Natural killer cell (primary cell): ENCODE data around the gene LSAMP. TPM values are rescaled to one million over a fixed set of nuclear protein-coding genes. Genes with fewer than 3 reads are reported as not detected.

Source experiments
- ATAC-seq, 3 donors: fragments of 150-1000 bp in 2 of 3; fragments of 200-7000 bp in 1 of 3; cut with Tn5 transposase; 1 replicate in 1 of 3; 2 replicates in 2 of 3; pipeline ENCODE4 v1.10.0; 2021; ENCODE audit warnings: mild to moderate bottlenecking in 2 of 3, moderate library complexity in 2 of 3
- DNase-seq, 2 donors: peaks; one replicate each; pipeline versions ENCODE4 v3.0.0 to v3.0.0-alpha.2; 2013 to 2021; ENCODE audit warnings: mixed read lengths in 1 of 2
- H3K27ac ChIP-seq: one replicate; pipeline ENCODE4 v1.5.1; 2013; ENCODE audit warnings: mild to moderate bottlenecking, low read length
- H3K27me3 ChIP-seq: one replicate; pipeline ENCODE4 v1.6.1; 2013; ENCODE audit warnings: low read length; ENCODE audit not compliant: control insufficient read depth, insufficient read depth
- H3K36me3 ChIP-seq: one replicate; pipeline ENCODE4 v1.6.1; 2013; ENCODE audit warnings: low read length; ENCODE audit not compliant: control insufficient read depth, insufficient read depth
- H3K4me1 ChIP-seq: one replicate; pipeline ENCODE4 v1.6.1; 2013; ENCODE audit warnings: low read length; ENCODE audit not compliant: control insufficient read depth, insufficient read depth
- H3K4me3 ChIP-seq: one replicate; pipeline ENCODE4 v1.5.1; 2013; ENCODE audit warnings: low read length
- H3K9me3 ChIP-seq: one replicate; pipeline ENCODE4 v1.6.1; 2013; ENCODE audit warnings: low read length; ENCODE audit not compliant: control insufficient read depth, insufficient read depth
- H3K27ac Mint-ChIP-seq, 2 donors: one replicate each; pipeline ENCODE4 v1.8.0; 2022; ENCODE audit warnings: mild to moderate bottlenecking in 2 of 2, mixed read lengths in 2 of 2, moderate library complexity in 1 of 2
- H3K27me3 Mint-ChIP-seq, 2 donors: one replicate each; pipeline ENCODE4 v1.8.0; 2022; ENCODE audit warnings: low read depth in 2 of 2, mixed read lengths in 2 of 2
- H3K36me3 Mint-ChIP-seq: one replicate; pipeline ENCODE4 v1.8.0; 2022; ENCODE audit warnings: mixed read lengths
- H3K4me1 Mint-ChIP-seq, 2 donors: one replicate each; pipeline ENCODE4 v1.8.0; 2022; ENCODE audit warnings: mixed read lengths in 2 of 2
- H3K4me3 Mint-ChIP-seq: one replicate; pipeline ENCODE4 v1.8.0; 2022; ENCODE audit warnings: mild to moderate bottlenecking, moderate library complexity, mixed read lengths
- H3K9me3 Mint-ChIP-seq, 2 donors: one replicate each; pipeline ENCODE4 v1.8.0; 2022; ENCODE audit warnings: mixed read lengths in 2 of 2
- WGBS: methylation state at CpG from one replicate; pipeline ENCODE4 v1.1.7; 2013; ENCODE audit warnings: missing lambda C conversion rate; ENCODE audit not compliant: insufficient coverage; 5-methylcytosine and 5-hydroxymethylcytosine counted together
- intact Hi-C: fragments of 100-400 bp; cut with micrococcal nuclease; formaldehyde crosslinking; loops from one replicate; pipeline ENCODE4 v1.14.2; 2022
- total RNA-seq, 4 donors: library from RNA; stranded (reverse); fragments of 120-200 nt in 1 of 4; gene quantifications; one replicate each; pipeline versions ENCODE4 v1.2.3 to v1.2.4, GENCODE V29; 2013 to 2022
- TF ChIP-seq, protein P1 (sequence below): fragments of 200-600 bp; IDR thresholded peaks from one replicate; pipeline ENCODE4 v1.8.0; 2022; ENCODE audit warnings: antibody characterized with exemption

LSAMP gene
- total RNA-seq, 3 donors from 2014 or later (not counting 1 experiment from before 2014, with no cell fraction given): not detected

DNA sequence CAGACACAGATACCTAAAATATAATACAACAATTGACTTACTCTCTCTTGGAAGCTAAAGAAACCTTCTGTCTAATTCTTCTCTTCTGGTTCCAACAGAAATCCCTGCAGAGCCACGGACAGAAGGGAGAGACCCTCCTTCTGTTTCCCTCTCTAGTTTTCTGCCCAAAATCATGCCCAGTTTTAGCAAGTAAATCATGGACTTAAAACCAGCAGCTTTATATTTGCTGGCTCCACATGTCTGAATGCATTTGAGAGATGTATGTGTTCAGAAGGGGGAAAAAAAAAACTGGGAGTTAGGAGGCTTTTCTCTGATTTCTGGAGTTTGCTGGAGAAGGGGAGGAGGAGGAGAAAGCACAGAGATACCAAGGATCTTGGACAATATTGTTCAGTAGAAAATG is 147.1 kb downstream of the LSAMP start:
- Histone ChIP-seq H3K27ac (no peak overlapping the region), H3K36me3 (no peaks in the 10 kb centered on the region), H3K9me3 (no peaks in the 10 kb centered on the region), H3K4me3 (no peak overlapping the region), H3K4me1 (no peaks in the 10 kb centered on the region), H3K27me3 (no peaks in the 10 kb centered on the region)
- WGBS: 65% methylated on average over 1 of the region's 1 CpG
- TF ChIP-seq, protein P1, sequence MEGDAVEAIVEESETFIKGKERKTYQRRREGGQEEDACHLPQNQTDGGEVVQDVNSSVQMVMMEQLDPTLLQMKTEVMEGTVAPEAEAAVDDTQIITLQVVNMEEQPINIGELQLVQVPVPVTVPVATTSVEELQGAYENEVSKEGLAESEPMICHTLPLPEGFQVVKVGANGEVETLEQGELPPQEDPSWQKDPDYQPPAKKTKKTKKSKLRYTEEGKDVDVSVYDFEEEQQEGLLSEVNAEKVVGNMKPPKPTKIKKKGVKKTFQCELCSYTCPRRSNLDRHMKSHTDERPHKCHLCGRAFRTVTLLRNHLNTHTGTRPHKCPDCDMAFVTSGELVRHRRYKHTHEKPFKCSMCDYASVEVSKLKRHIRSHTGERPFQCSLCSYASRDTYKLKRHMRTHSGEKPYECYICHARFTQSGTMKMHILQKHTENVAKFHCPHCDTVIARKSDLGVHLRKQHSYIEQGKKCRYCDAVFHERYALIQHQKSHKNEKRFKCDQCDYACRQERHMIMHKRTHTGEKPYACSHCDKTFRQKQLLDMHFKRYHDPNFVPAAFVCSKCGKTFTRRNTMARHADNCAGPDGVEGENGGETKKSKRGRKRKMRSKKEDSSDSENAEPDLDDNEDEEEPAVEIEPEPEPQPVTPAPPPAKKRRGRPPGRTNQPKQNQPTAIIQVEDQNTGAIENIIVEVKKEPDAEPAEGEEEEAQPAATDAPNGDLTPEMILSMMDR: no peak
- no peaks in the 10 kb centered on the region for H3K4me1 Mint-ChIP-seq
- H3K27ac Mint-ChIP-seq: no peak overlapping the region
- intact Hi-C loops: no loop called here
- ATAC-seq (no peak), DNase-seq (no peak)
- peaks cover 5 to 9% of the 10 kb centered on the region in 2 donors for H3K9me3 Mint-ChIP-seq
- no peaks in the 10 kb centered on the region for H3K27me3 Mint-ChIP-seq
- H3K36me3 Mint-ChIP-seq: no peaks in the 10 kb centered on the region
- no peak overlapping the region for H3K4me3 Mint-ChIP-seq

DNA sequence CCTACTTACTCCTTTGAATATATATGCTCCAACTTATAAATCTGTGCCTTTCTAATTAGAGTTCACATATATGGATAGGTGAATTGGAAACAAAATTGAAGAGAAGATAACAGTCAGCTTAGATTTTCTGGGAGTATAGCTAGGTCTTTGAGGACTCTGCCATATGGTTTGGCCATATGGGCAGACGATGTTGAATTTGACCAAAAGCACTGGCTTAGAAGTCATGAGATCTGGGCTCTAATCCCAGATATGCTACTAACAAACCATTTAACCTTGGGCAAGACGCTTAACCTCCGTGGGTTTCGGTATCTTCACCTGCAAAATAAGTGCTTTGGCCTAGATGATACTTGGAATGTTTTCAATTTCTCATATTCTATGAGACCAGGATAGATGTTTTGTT is 154.1 kb downstream of the LSAMP start:
- Histone ChIP-seq H3K27me3 (no peaks in the 10 kb centered on the region), H3K9me3 (no peaks in the 10 kb centered on the region), H3K4me1 (no peaks in the 10 kb centered on the region), H3K4me3 (no peak overlapping the region), H3K27ac (no peak overlapping the region), H3K36me3 (no peaks in the 10 kb centered on the region)
- TF ChIP-seq, protein P1: no peak
- Mint-ChIP-seq H3K4me3 (no peak overlapping the region), H3K4me1 (no peaks in the 10 kb centered on the region), H3K27me3 (no peaks in the 10 kb centered on the region), H3K9me3 (peaks cover 10 to 12% of the 10 kb centered on the region in 2 donors), H3K36me3 (no peaks in the 10 kb centered on the region), H3K27ac (no peak overlapping the region)
- intact Hi-C loops: no loop called here
- DNase-seq (no peak), ATAC-seq (no peak)
- 94% methylated on average over 4 of the region's 4 CpGs for WGBS

DNA sequence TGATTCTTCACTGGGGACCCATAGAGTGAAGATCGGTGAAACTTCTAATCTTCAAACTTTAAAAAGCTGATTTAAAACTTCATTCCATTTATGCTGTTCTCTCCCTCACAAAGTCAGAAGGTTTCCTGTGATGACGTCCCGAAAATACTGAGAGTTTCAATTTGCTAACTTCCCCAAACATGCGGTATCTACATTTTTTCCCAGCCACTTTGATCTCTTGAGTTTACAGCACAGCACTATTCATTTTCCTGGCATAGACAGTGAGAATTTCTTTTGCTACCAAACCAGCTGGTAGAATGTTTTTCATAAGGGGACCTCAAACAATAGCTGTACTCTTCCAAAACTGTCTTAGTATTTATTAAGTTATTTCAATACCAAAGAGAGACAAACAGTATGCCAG is 156.8 kb downstream of the LSAMP start:
- intact Hi-C loops: no loop called here
- H3K9me3 Mint-ChIP-seq: peaks cover 10 to 12% of the 10 kb centered on the region in 2 donors
- Histone ChIP-seq H3K36me3 (no peaks in the 10 kb centered on the region), H3K27me3 (no peaks in the 10 kb centered on the region), H3K27ac (no peak overlapping the region), H3K9me3 (no peaks in the 10 kb centered on the region), H3K4me3 (no peak overlapping the region), H3K4me1 (no peaks in the 10 kb centered on the region)
- H3K4me1 Mint-ChIP-seq: no peaks in the 10 kb centered on the region
- 64% methylated on average over 4 of the region's 4 CpGs for WGBS
- ATAC-seq (no peak), DNase-seq (no peak)
- TF ChIP-seq, protein P1: no peak
- H3K27me3 Mint-ChIP-seq: no peaks in the 10 kb centered on the region
- H3K27ac Mint-ChIP-seq: no peak overlapping the region
- no peak overlapping the region for H3K4me3 Mint-ChIP-seq
- H3K36me3 Mint-ChIP-seq: no peaks in the 10 kb centered on the region

DNA sequence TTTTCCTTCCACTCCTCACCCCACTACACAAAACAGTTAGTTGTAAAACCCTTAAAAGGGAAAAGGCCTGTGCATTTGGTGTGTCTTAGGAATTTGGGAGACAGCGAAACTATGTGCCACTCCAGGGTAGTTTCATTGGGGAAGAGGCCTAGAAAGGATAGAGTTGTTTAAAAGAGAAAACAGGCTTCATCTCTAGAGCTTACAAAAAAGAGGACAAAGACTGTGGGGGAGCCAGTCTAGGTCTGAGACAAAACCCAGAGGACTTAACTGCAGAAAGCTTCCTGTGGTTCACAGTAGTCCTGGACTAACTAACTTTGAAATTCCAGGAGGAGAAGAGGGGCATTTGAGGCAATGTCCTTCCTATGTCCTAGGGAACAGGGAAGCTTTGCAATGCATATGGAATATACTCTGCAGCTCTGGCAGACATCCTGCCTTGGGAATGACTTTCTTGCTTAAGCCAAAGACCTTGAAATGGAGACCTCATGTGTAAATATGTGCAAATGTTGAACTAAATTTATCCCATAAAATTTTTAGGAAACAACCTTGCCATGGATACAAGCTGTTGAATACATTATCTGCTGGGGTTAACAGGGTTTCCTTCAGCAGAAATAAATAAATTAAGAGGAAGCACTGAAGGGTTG is 159.4 kb downstream of the LSAMP start:
- Mint-ChIP-seq H3K27me3 (no peaks in the 10 kb centered on the region), H3K27ac (no peak overlapping the region), H3K4me1 (no peaks in the 10 kb centered on the region), H3K36me3 (no peaks in the 10 kb centered on the region), H3K9me3 (peaks cover 7 to 13% of the 10 kb centered on the region in 2 donors), H3K4me3 (no peak overlapping the region)
- Histone ChIP-seq H3K27me3 (no peaks in the 10 kb centered on the region), H3K9me3 (no peaks in the 10 kb centered on the region), H3K27ac (no peak overlapping the region), H3K36me3 (no peaks in the 10 kb centered on the region), H3K4me3 (no peak overlapping the region), H3K4me1 (no peaks in the 10 kb centered on the region)
- ATAC-seq: no peak
- 85% methylated on average over 1 of the region's 1 CpG for WGBS
- intact Hi-C loops: no loop called here
- TF ChIP-seq, protein P1: no peak
- no peak for DNase-seq
